Measurements from ENCODE around the gene ZNF157.

GRCh38 chrX:47390780-47391179, 20.4 kb downstream of the ZNF157 start:
- TF ChIP-seq EZH2 (IDR thresholded peaks at IDR 0.05; ENCODE audit: insufficient read depth, poor library complexity, severe bottlenecking) (no peak), EZH2phosphoT487 (IDR thresholded peaks at IDR 0.05; ENCODE audit: insufficient read depth, low read depth) (no peak)

Measured in GM23248 (cell line).